Fibroblast of gingiva (primary cell): Measurements from ENCODE around the gene CIZ1.
"Not testable (repeated sequence)": the region's sequence is repeated elsewhere in the genome, so short reads cannot be mapped to it uniquely, and the experiment has no call there.

Source experiments
- DNase-seq: peaks from one replicate; pipeline ENCODE4 v3.0.0-alpha.2; 2011; ENCODE audit warnings: low read depth

CIZ1 gene

GRCh38 chr9:128191406-128192046, at the start of gene CIZ1:
CIZ1 (minus strand) TSS chr9:128191572; CDS start chr9:128190857, 715 bp downstream.
- DNase-seq, result peak; percentile 82

GRCh38 chr9:128233817-128234406, 42.5 kb upstream of the CIZ1 start:
- no peak for DNase-seq

- no peak for DNase-seq
Observed at GRCh38 chr9:128232528-128233428, 41.4 kb upstream of the CIZ1 start.

GRCh38 chr9:128231638-128232527, 40.5 kb upstream of the CIZ1 start:
- DNase-seq, result peak; percentile 32

- not testable (repeated sequence) for DNase-seq
Observed at GRCh38 chr9:128230897-128231296, 39.5 kb upstream of the CIZ1 start.

- DNase-seq, result no peak
Observed at GRCh38 chr9:128226412-128226801, 35.0 kb upstream of the CIZ1 start.

GRCh38 chr9:128225770-128226411, 34.5 kb upstream of the CIZ1 start:
- DNase-seq, result no peak

- DNase-seq, result no peak
Observed at GRCh38 chr9:128224877-128225276, 33.5 kb upstream of the CIZ1 start.

GRCh38 chr9:128222880-128223670, 31.7 kb upstream of the CIZ1 start:
- DNase-seq, result no peak

- DNase-seq, result no peak
Observed at GRCh38 chr9:128222026-128222425, 30.7 kb upstream of the CIZ1 start.

- no peak for DNase-seq
Observed at GRCh38 chr9:128219831-128220230, 28.5 kb upstream of the CIZ1 start.

GRCh38 chr9:128218518-128219389, 27.4 kb upstream of the CIZ1 start:
- DNase-seq, result peak; percentile 30

- no peak for DNase-seq
Observed at GRCh38 chr9:128218172-128218517, 26.8 kb upstream of the CIZ1 start.

- peak; percentile 24 for DNase-seq
Observed at GRCh38 chr9:128216781-128217553, 25.6 kb upstream of the CIZ1 start.

GRCh38 chr9:128215491-128216409, 24.4 kb upstream of the CIZ1 start:
- no peak for DNase-seq

GRCh38 chr9:128214571-128215490, 23.5 kb upstream of the CIZ1 start:
- no peak for DNase-seq
